NCI-H2227 (cell line): ENCODE measurements around the gene ROBO2.

Experiments
- DNase-seq: peaks from one replicate; lab custom pipeline; 2025; ENCODE audit not compliant: unreplicated experiment; lab: John Stamatoyannopoulos, UW

ROBO2 gene

GRCh38 chr3:77549034-77549433 is 509.1 kb downstream of the ROBO2 start:
- no peak for DNase-seq

- no peak for DNase-seq
Measured at GRCh38 chr3:77553240-77553639, 513.3 kb downstream of the ROBO2 start.

GRCh38 chr3:77562089-77562488 is 522.2 kb downstream of the ROBO2 start:
- no peak for DNase-seq

- no peak for DNase-seq
Measured at GRCh38 chr3:77563012-77563411, 523.1 kb downstream of the ROBO2 start.

GRCh38 chr3:77566055-77566454 is 526.2 kb downstream of the ROBO2 start:
- no peak for DNase-seq

GRCh38 chr3:77571971-77572715 is 532.2 kb downstream of the ROBO2 start:
- DNase-seq = no peak

GRCh38 chr3:77577264-77577663 is 537.4 kb downstream of the ROBO2 start:
- no peak for DNase-seq

GRCh38 chr3:77586216-77586615 is 546.3 kb downstream of the ROBO2 start:
- DNase-seq = no peak

- peak; percentile 29 for DNase-seq
Measured at GRCh38 chr3:77588863-77589262, 549.0 kb downstream of the ROBO2 start.

- DNase-seq = no peak
Measured at GRCh38 chr3:77590191-77590590, 550.3 kb downstream of the ROBO2 start.

- DNase-seq = no peak
Measured at GRCh38 chr3:77595371-77595870, 555.5 kb downstream of the ROBO2 start.

- no peak for DNase-seq
Measured at GRCh38 chr3:77599948-77600347, 560.0 kb downstream of the ROBO2 start.

GRCh38 chr3:77601823-77602415 is 562.0 kb downstream of the ROBO2 start:
- no peak for DNase-seq

GRCh38 chr3:77602722-77603121 is 562.8 kb downstream of the ROBO2 start:
- no peak for DNase-seq

GRCh38 chr3:77605308-77605707 is 565.4 kb downstream of the ROBO2 start:
- no peak for DNase-seq

- no peak for DNase-seq
Measured at GRCh38 chr3:77605865-77606264, 566.0 kb downstream of the ROBO2 start.

GRCh38 chr3:77606372-77606771 is 566.5 kb downstream of the ROBO2 start:
- DNase-seq = no peak

- DNase-seq = no peak
Measured at GRCh38 chr3:77618686-77619085, 578.8 kb downstream of the ROBO2 start.

GRCh38 chr3:77620009-77620408 is 580.1 kb downstream of the ROBO2 start:
- no peak for DNase-seq

GRCh38 chr3:77623500-77623899 is 583.6 kb downstream of the ROBO2 start:
- no peak for DNase-seq

GRCh38 chr3:77626157-77626556 is 586.3 kb downstream of the ROBO2 start:
- no peak for DNase-seq

- no peak for DNase-seq
Measured at GRCh38 chr3:77648214-77648613, 608.3 kb downstream of the ROBO2 start.

- DNase-seq = no peak
Measured at GRCh38 chr3:77648664-77649063, 608.8 kb downstream of the ROBO2 start.
